Dedifferentiated amniotic fluid mesenchymal stem cell (primary cell): ENCODE data around the gene CDH8.
"Not testable (repeated sequence)": the region's sequence is repeated elsewhere in the genome, so short reads cannot be mapped to it uniquely, and the experiment has no call there.

ENCODE experiments used
- DNase-seq: peaks from one replicate; pipeline ENCODE4 v3.0.0-alpha.2; 2016; ENCODE audit errors: extremely low spot score

CDH8 gene

GRCh38 chr16:61791464-61791863, 244.8 kb downstream of the CDH8 start:
- DNase-seq = no peak

- DNase-seq = not testable (repeated sequence)
Observed at GRCh38 chr16:61781855-61782254, 254.4 kb downstream of the CDH8 start.

GRCh38 chr16:61780161-61780560, 256.1 kb downstream of the CDH8 start:
- no peak for DNase-seq

DNA sequence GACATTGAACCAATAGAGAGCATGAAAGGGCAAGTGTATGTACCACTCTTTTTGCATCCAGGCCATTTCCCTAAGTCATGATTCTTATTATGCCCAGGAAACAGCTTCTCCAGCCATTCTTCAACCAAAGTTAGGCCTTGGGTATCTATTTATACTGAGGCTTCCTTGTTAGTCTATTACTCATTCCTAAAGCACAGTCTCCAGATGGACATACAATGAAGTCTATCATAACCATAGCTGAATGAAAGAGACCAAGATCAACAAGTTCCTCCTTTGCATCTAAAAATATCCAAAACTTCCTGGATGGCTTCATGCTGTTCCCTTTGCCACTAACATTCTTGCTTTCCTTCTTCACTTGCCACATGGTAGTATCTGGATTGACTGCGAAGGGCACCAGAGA, 265.9 kb downstream of the CDH8 start:
- no peak for DNase-seq

DNA sequence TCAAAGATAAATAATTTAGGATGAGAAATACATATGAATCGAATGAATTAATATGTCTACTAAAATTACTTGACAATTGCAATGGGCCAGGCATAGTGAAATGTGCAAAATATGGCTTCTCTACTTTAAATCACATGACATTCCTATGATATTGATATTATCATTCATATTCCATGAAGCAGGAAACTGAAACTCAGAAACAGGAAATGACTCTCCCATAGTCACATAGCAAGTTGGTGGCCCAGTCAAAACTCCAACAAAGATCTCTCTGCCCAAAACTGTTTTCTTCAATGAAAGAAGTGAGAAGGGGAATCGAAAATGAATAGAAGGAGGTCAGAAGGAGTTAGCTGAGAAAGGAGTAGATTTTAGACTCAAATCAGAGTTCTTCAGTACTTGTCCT, 272.2 kb downstream of the CDH8 start:
- DNase-seq = no peak

DNA sequence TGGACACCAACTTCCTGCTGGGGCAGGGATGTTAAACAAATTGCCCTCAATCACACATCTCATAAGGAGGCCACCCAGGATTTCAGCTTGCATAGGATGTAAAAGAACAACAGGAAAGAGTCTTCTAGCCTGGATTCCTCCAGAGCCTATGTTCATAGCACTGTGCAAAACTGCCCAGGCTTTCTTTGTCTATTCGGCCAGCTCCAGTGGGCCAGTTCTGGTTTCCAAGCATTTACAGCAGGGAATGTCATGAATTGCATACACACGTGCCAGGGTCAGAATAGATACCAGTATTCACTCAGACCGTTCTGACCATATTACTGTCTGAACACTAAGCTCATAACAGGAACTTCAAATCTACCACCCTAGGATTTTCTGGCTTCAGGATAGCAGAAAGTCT, 273.2 kb downstream of the CDH8 start:
- no peak for DNase-seq

DNA sequence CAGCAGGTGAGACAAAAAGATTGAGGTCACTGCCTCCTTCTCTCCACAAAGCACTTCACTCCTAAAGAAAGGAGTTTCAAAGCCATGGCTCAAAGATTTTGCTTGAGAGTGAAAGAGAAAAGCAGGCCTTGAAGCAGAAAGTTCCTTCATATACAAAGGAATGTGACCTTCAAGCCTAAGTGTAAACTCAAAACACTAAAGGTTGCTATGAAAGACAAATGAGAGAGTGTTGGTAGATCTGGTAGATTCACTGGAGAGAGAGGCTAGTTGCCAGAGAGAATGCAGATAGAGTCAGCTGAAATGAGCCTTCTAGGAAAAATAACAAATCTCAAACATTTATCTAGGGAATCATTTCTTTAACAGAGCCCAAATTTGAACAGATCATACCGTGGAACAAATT, 305.2 kb downstream of the CDH8 start:
- DNase-seq = no peak

DNA sequence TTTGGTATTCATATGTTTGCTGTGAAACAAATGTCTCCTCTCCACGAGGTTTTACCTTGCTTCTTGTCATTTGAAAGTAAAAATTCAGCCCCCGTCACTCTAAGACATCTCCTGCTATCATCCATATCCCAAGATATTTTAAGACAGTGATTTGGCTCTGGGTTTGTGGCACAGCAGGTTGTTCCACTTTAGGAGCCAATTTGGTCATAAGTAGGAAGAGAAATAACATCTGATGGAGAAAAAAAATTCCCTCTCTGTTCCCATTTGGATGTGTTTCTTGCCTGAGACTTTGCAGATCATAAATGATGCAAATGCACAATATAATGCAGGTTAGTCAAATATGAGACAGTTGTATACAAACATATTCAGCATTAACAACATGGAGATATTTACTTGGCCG, 309.5 kb downstream of the CDH8 start:
- no peak for DNase-seq

GRCh38 chr16:61726125-61726524, 310.1 kb downstream of the CDH8 start:
- DNase-seq = no peak

GRCh38 chr16:61721544-61721943, 314.7 kb downstream of the CDH8 start:
- DNase-seq = no peak

- no peak for DNase-seq
Observed at GRCh38 chr16:61715393-61715792, 320.8 kb downstream of the CDH8 start.

- DNase-seq = no peak
Observed at GRCh38 chr16:61713787-61714186, 322.5 kb downstream of the CDH8 start.

DNA sequence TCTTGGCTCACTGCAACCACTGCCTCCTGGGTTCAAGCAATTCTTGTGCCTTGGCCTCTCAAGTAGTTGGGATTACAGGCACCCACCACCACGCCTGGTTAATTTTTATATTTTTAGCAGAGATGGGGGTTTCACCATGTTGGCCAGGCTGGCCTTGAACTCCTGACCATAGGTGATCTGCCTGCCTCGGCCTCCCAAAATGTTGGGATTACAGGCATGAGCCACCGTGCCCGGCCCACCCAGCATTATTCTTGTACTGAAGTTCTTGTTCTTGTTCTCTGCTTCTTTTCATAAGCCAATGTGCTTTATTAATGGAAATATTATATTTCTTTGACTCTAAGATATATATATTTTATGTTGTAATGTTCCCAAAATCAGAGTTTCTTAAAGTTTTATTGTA, 336.6 kb downstream of the CDH8 start:
- not testable (repeated sequence) for DNase-seq

GRCh38 chr16:61684541-61684940, 351.7 kb downstream of the CDH8 start:
- no peak for DNase-seq

GRCh38 chr16:61681673-61682072, 354.6 kb downstream of the CDH8 start:
- no peak for DNase-seq

DNA sequence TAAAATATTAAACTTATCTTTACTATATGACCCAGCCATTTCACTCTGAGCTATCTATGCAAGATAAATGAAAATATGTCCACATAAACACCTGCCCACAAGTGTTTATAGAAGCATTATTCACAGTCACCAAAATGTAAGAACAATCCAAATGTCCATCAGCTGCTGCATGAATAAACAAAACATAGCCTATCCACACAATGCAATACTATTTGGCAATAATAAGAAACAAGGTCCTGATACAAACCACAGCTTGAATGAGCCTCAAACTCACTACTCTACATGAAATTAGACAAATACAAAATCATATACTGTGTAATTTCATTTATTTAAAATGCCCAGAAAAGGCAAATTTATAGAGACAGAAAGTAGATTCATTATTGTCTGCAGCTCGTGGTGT, 355.1 kb downstream of the CDH8 start:
- DNase-seq = no peak

GRCh38 chr16:61678182-61678581, 358.1 kb downstream of the CDH8 start:
- DNase-seq = no peak

- no peak for DNase-seq
Observed at GRCh38 chr16:61677776-61678175, 358.5 kb downstream of the CDH8 start.

GRCh38 chr16:61676740-61677139, 359.5 kb downstream of the CDH8 start:
- no peak for DNase-seq

DNA sequence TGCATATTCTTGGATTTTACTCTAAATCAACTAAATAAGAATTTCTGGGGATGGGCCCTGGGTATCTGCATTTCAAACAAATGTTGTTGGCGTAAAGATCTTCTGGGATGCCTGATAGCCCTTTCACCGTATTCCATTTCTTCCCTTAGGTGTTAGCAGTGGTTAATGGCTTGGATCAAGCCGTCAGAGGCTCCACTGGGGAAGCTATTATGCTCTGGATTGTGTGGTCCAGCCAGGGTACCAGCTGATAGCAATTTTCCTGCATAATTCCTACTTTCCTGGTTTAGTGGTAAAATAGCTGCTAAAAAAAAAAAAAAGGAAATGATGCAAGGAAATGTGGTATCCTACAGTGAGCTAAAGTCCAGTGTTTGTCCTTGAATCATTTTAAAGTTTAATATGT, 365.1 kb downstream of the CDH8 start:
- DNase-seq = no peak

GRCh38 chr16:61665512-61665911, 370.7 kb downstream of the CDH8 start:
- no peak for DNase-seq

DNA sequence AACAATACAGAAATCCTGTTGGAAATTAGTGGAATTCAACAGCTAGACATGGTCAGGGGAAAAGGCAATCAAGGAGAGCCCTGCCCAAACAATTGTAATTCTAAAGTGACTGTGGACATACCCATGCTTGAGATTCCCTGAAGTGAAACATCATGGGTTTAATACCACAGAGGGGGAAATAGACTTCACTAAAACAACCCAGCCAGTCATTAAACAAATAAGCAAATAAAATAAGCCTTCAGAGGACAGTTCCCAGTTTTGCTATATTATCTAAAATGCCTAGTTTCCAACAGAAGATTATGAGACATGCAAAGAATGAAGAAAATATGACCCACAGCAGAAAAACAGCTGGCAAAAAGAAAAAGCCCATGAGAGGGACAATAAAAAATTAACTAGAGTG, 376.3 kb downstream of the CDH8 start:
- DNase-seq = no peak

- DNase-seq = no peak
Observed at GRCh38 chr16:61654962-61655361, 381.3 kb downstream of the CDH8 start.

DNA sequence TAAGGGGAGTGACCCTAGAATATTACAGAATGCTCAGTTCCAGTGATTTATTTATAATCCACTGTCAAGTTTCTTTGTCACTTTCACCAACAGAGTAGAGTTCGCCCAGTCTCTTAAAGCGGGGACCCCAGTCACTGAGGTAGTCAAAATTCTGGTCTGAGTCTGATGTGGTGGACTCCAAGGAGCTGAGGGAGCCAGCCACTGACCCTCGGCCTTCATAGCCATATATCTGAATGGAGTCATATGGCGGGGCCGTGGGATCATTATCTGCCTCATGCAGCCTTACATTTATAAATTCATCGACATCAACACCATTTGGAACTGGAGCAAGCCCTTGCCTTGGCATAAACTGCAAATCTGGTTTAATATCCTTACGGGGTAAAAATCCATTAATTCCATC, 382.7 kb downstream of the CDH8 start:
- no peak for DNase-seq

DNA sequence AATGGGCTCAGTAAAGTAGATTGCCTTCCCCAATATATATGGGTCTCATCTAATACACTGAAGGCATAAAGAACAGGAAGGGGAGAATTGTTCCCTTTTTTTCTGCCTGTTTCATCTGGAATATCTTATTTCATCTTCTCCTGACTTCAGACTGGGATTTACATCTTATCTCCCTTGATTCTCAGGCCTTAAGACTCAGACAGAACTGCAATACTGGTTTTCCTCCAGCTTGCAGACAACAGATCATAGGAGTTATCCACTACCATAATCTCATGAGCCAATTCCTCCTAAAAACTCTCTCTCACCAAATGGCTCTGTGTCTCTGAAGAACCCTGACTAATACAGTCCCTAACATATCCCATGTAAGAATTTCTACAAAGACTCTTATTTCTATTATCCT, 390.7 kb downstream of the CDH8 start:
- no peak for DNase-seq
